ENCODE results near the gene TRPV4. TPM values are rescaled to one million over a fixed set of nuclear protein-coding genes. Genes with fewer than 3 reads are reported as not detected.

Gene TRPV4
- total RNA-seq, 3 donors from 2014 or later (not counting 1 experiment from before 2014, with no cell fraction given) = not detected

GRCh38 chr12:109822951-109823411, 10.2 kb downstream of the TRPV4 start:
- ATAC-seq = no peak
- Mint-ChIP-seq H3K27me3 (ENCODE audit: low read depth in 2 of 2) (peaks cover 0 to 3% of the 10 kb centered on the region in 2 donors), H3K9me3 (no peaks in the 10 kb centered on the region), H3K36me3 (no peaks in the 10 kb centered on the region), H3K27ac (no peak overlapping the region), H3K4me1 (peaks cover 0 to under 1% of the 10 kb centered on the region in 2 donors), H3K4me3 (no peak overlapping the region)
- Histone ChIP-seq H3K27me3 (ENCODE audit: control insufficient read depth, insufficient read depth, low read length) (no peaks in the 10 kb centered on the region), H3K4me3 (ENCODE audit: low read length) (no peak overlapping the region), H3K27ac (ENCODE audit: low read length) (no peak overlapping the region), H3K4me1 (ENCODE audit: control insufficient read depth, insufficient read depth, low read length) (no peaks in the 10 kb centered on the region), H3K9me3 (ENCODE audit: control insufficient read depth, insufficient read depth, low read length) (no peaks in the 10 kb centered on the region), H3K36me3 (ENCODE audit: control insufficient read depth, insufficient read depth, low read length) (no peaks in the 10 kb centered on the region)
- intact Hi-C loops (cut with micrococcal nuclease) = no loop called here
- TF ChIP-seq CTCF (IDR thresholded peaks at IDR 0.05) = no peak
- 90% methylated on average over 15 of the region's 15 CpGs for WGBS (ENCODE audit: insufficient coverage)
- no peak for DNase-seq

GRCh38 chr12:109822416-109822815, 10.8 kb downstream of the TRPV4 start:
- no peaks in the 10 kb centered on the region for H3K27me3 ChIP-seq (ENCODE audit: control insufficient read depth, insufficient read depth, low read length)
- no peaks in the 10 kb centered on the region for H3K4me1 Mint-ChIP-seq
- no peak for TF ChIP-seq CTCF (IDR thresholded peaks at IDR 0.05)
- intact Hi-C loops (cut with micrococcal nuclease) = no loop called here
- no peak overlapping the region for H3K4me3 Mint-ChIP-seq
- no peaks in the 10 kb centered on the region for H3K36me3 Mint-ChIP-seq
- no peaks in the 10 kb centered on the region for H3K4me1 ChIP-seq (ENCODE audit: control insufficient read depth, insufficient read depth, low read length)
- WGBS (ENCODE audit: insufficient coverage) = 86% methylated on average over 7 of the region's 7 CpGs
- H3K27ac Mint-ChIP-seq = no peak overlapping the region
- DNase-seq (no peak), ATAC-seq (no peak)
- H3K36me3 ChIP-seq (ENCODE audit: control insufficient read depth, insufficient read depth, low read length) = no peaks in the 10 kb centered on the region
- peaks cover 0 to 3% of the 10 kb centered on the region in 2 donors for H3K27me3 Mint-ChIP-seq (ENCODE audit: low read depth in 2 of 2)
- H3K9me3 ChIP-seq (ENCODE audit: control insufficient read depth, insufficient read depth, low read length) = no peaks in the 10 kb centered on the region
- H3K27ac ChIP-seq (ENCODE audit: low read length) = no peak overlapping the region
- H3K9me3 Mint-ChIP-seq = no peaks in the 10 kb centered on the region
- no peak overlapping the region for H3K4me3 ChIP-seq (ENCODE audit: low read length)

GRCh38 chr12:109821968-109822367, 11.2 kb downstream of the TRPV4 start:
- intact Hi-C loops (cut with micrococcal nuclease) = no loop called here
- Histone ChIP-seq H3K27me3 (ENCODE audit: control insufficient read depth, insufficient read depth, low read length) (peaks cover 2% of the 10 kb centered on the region), H3K4me1 (ENCODE audit: control insufficient read depth, insufficient read depth, low read length) (no peaks in the 10 kb centered on the region), H3K4me3 (ENCODE audit: low read length) (no peak overlapping the region), H3K27ac (ENCODE audit: low read length) (no peak overlapping the region), H3K9me3 (ENCODE audit: control insufficient read depth, insufficient read depth, low read length) (no peaks in the 10 kb centered on the region), H3K36me3 (ENCODE audit: control insufficient read depth, insufficient read depth, low read length) (no peaks in the 10 kb centered on the region)
- Mint-ChIP-seq H3K27ac (no peak overlapping the region), H3K4me1 (no peaks in the 10 kb centered on the region), H3K4me3 (no peak overlapping the region), H3K36me3 (no peaks in the 10 kb centered on the region), H3K9me3 (no peaks in the 10 kb centered on the region), H3K27me3 (ENCODE audit: low read depth in 2 of 2) (peaks cover 0 to 3% of the 10 kb centered on the region in 2 donors)
- no peak for DNase-seq
- TF ChIP-seq CTCF (IDR thresholded peaks at IDR 0.05) = no peak
- ATAC-seq = no peak

- DNase-seq (no peak), ATAC-seq (no peak)
- H3K4me1 ChIP-seq (ENCODE audit: control insufficient read depth, insufficient read depth, low read length) = no peaks in the 10 kb centered on the region
- Mint-ChIP-seq H3K27ac (no peak overlapping the region), H3K27me3 (ENCODE audit: low read depth in 2 of 2) (peaks cover 0 to 3% of the 10 kb centered on the region in 2 donors), H3K4me3 (no peak overlapping the region), H3K36me3 (no peaks in the 10 kb centered on the region), H3K9me3 (no peaks in the 10 kb centered on the region), H3K4me1 (no peaks in the 10 kb centered on the region)
- peaks cover 2% of the 10 kb centered on the region for H3K27me3 ChIP-seq (ENCODE audit: control insufficient read depth, insufficient read depth, low read length)
- no peaks in the 10 kb centered on the region for H3K36me3 ChIP-seq (ENCODE audit: control insufficient read depth, insufficient read depth, low read length)
- no peaks in the 10 kb centered on the region for H3K9me3 ChIP-seq (ENCODE audit: control insufficient read depth, insufficient read depth, low read length)
- H3K27ac ChIP-seq (ENCODE audit: low read length) = no peak overlapping the region
- WGBS (ENCODE audit: insufficient coverage) = 90% methylated on average over 16 of the region's 16 CpGs
- no peak for TF ChIP-seq CTCF (IDR thresholded peaks at IDR 0.05)
- intact Hi-C loops (cut with micrococcal nuclease) = no loop called here
- no peak overlapping the region for H3K4me3 ChIP-seq (ENCODE audit: low read length)
Measured at GRCh38 chr12:109820816-109821381, 12.3 kb downstream of the TRPV4 start.
